Measurements from ENCODE around the gene SERPINA1. TPM values are rescaled to one million over a fixed set of nuclear protein-coding genes. Genes with fewer than 3 reads are reported as not detected.

The SERPINA1 gene
- total RNA-seq, 1 experiment from 2014 or later = 4.9 TPM

DNA sequence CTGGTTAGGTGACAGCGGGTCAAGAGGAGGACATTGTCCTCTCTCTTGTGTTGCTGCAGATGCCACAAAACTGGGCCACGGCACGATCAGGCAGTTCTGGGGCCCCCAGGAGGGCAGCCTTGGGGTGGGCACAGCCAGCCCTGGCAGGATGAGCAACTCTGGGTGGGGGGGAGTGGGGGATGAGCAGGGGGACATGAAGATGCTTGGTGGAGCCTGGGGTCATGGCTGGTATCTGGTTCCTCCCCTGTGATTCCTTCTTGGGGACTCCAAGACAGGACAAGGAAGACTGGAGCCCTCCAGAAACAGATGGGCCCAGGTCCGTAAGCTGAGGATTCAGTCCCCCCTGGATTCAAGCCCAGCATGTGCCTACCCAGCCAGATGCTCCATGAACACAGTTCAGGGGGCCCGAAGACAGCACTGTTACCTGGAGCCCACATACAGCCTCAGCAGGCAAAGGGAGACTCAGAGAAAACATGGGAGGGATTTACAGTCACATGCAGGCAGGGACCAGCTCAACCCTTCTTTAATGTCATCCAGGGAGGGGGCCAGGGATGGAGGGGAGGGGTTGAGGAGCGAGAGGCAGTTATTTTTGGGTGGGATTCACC, 10.4 kb downstream of the SERPINA1 start:
- TF ChIP-seq SIN3A (IDR thresholded peaks at IDR 0.05; ENCODE audit: borderline replicate concordance, insufficient read depth, low read depth, low read length) (no peak), REST (IDR thresholded peaks at IDR 0.05; ENCODE audit: insufficient read depth in 1 of 2, low read depth in 2 of 2, low read length in 1 of 2) (no peak), POLR2AphosphoS5 (IDR thresholded peaks at IDR 0.05; ENCODE audit: low read depth, low read length) (no peak), TCF7L2 (IDR thresholded peaks at IDR 0.05; ENCODE audit: low read depth, low read length) (no peak)
- TF ChIP-seq, protein P1, sequence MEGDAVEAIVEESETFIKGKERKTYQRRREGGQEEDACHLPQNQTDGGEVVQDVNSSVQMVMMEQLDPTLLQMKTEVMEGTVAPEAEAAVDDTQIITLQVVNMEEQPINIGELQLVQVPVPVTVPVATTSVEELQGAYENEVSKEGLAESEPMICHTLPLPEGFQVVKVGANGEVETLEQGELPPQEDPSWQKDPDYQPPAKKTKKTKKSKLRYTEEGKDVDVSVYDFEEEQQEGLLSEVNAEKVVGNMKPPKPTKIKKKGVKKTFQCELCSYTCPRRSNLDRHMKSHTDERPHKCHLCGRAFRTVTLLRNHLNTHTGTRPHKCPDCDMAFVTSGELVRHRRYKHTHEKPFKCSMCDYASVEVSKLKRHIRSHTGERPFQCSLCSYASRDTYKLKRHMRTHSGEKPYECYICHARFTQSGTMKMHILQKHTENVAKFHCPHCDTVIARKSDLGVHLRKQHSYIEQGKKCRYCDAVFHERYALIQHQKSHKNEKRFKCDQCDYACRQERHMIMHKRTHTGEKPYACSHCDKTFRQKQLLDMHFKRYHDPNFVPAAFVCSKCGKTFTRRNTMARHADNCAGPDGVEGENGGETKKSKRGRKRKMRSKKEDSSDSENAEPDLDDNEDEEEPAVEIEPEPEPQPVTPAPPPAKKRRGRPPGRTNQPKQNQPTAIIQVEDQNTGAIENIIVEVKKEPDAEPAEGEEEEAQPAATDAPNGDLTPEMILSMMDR (IDR thresholded peaks at IDR 0.05) = no peak
- in situ Hi-C loops (cut with HindIII; ENCODE audit: low pct_unique_long_range_greater_than_20kb, low sequenced_read_pairs) (no loop called here), intact Hi-C loops (cut with micrococcal nuclease; ENCODE audit: unreplicated experiment) (no loop called here)
- Histone ChIP-seq H3K27ac (ENCODE audit: low read length) (no peak overlapping the region), H3K27me3 (ENCODE audit: control insufficient read depth, insufficient read depth, low read length) (no peaks in the 10 kb centered on the region), H3K4me3 (ENCODE audit: low read depth in 2 of 2, low read length in 2 of 2) (no peak overlapping the region), H3K4me1 (ENCODE audit: control insufficient read depth, insufficient read depth, low read length) (no peaks in the 10 kb centered on the region; the same call in 1 of the 2 replicates), H3K9me3 (ENCODE audit: control insufficient read depth, insufficient read depth, low read depth, low read length) (no peaks in the 10 kb centered on the region), H3K36me3 (ENCODE audit: control insufficient read depth, insufficient read depth, low read length) (no peaks in the 10 kb centered on the region)
- POLR2A ChIA-PET = interaction anchor here (0.6 kb wide), 1 partner anchor 14 kb away, joined by 3 read pairs; no protein-coding TSS in a partner anchor
- BruUV-seq (replicated peaks) = no TSS peak
- CTCF ChIA-PET = no interaction called here
- no peak for DNase-seq (ENCODE audit: low read depth, low spot score)
- ATAC-seq = no peak

DNA sequence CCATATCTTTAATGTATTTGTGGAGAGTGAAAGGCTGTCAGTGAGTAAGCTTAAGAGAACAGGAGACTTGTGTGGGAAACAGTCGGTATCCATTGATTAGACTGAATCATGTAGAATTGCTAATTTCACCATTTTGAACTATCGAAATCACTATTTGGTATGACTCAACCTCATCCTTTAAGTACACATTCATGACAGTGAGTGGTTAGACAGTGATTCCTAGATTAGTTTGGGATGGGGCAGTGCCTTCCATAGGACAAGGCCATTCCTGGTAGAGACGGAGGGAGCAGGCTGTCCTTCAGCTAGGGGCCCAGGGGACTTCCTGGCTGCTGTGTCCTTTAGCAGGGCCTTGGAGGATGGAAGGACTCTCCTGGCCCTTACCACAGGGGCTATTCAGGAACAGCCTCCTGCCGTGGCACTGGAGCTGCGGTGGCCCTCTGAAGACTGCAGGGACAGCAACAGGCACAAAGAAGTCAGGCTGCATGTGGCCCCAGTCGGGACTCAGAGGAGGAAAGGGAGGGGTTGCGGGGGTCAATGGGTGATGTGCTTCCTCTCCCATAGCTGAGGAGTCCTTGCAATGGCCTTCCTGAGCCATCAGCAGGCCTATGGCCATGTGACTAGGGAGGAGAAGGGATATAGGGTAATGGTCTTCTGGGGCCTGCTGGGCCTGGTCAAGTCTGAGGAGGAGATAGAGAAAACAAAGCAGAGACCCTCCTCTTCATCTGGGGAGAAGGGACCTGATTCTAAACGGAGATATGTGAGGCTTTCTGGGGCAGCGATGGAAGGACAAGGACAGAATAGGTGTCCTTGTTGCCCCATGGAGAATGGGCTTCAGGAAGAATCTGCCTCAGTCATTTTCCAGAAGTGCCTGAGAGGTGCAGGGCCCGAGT, 11.2 kb downstream of the SERPINA1 start:
- intact Hi-C loops (cut with micrococcal nuclease; ENCODE audit: unreplicated experiment) (no loop called here), in situ Hi-C loops (cut with HindIII; ENCODE audit: low pct_unique_long_range_greater_than_20kb, low sequenced_read_pairs) (no loop called here)
- Histone ChIP-seq H3K27ac (ENCODE audit: low read length) (no peak overlapping the region), H3K36me3 (ENCODE audit: control insufficient read depth, insufficient read depth, low read length) (no peaks in the 10 kb centered on the region), H3K4me1 (ENCODE audit: control insufficient read depth, insufficient read depth, low read length) (no peaks in the 10 kb centered on the region; the same call in 1 of the 2 replicates), H3K4me3 (ENCODE audit: low read depth in 2 of 2, low read length in 2 of 2) (no peak overlapping the region), H3K27me3 (ENCODE audit: control insufficient read depth, insufficient read depth, low read length) (no peaks in the 10 kb centered on the region), H3K9me3 (ENCODE audit: control insufficient read depth, insufficient read depth, low read depth, low read length) (no peaks in the 10 kb centered on the region)
- no peak for ATAC-seq
- ChIA-PET POLR2A (no interaction called here), CTCF (interaction anchor here (0.9 kb wide), 1 partner anchor 109 kb away, joined by 3 read pairs; no protein-coding TSS in a partner anchor)
- TF ChIP-seq, protein P1 (IDR thresholded peaks at IDR 0.05) = no peak
- TF ChIP-seq POLR2AphosphoS5 (IDR thresholded peaks at IDR 0.05; ENCODE audit: low read depth, low read length) = no peak
- no peak for TF ChIP-seq REST (IDR thresholded peaks at IDR 0.05; ENCODE audit: insufficient read depth in 1 of 2, low read depth in 2 of 2, low read length in 1 of 2)
- TF ChIP-seq TCF7L2 (IDR thresholded peaks at IDR 0.05; ENCODE audit: low read depth, low read length) = no peak
- no peak for DNase-seq (ENCODE audit: low read depth, low spot score)
- BruUV-seq (replicated peaks) = no TSS peak

Measured in Panc1 (cell line).